HEK293 (cell line): ENCODE data around the gene ATXN10.

Experiments used
- CTCF ChIA-PET: fragments of 350-600 bp; formaldehyde crosslinking; extraction: SDS; loops from one replicate; lab custom pipeline; 2021; ENCODE audit warnings: antibody characterized with exemption; lab: Yijun Ruan, JAX
- POLR2A ChIA-PET: fragments of 300-600 bp; formaldehyde crosslinking; extraction: SDS; loops from one replicate; lab custom pipeline; 2020; ENCODE audit warnings: antibody characterized with exemption, inconsistent platforms; lab: Yijun Ruan, JAX
- H3K27ac ChIP-seq: fragments of 200-500 bp; sonication (Bioruptor generic); 2 replicates; pipeline ENCODE4 v1.5.1; 2014; ENCODE audit warnings: low read depth, low read length, control low read depth, inconsistent platforms; ENCODE audit errors: extremely low read depth
- H3K36me3 ChIP-seq, 2 experiments: fragments of 200-500 bp in 1 of 2; sonication (Bioruptor generic) in 1 of 2; 1 replicate in 1 of 2; 2 replicates in 1 of 2; pipeline ENCODE4 v1.5.1; 2014 to 2017; ENCODE audit warnings: inconsistent platforms in 2 of 2, low read length in 2 of 2; ENCODE audit not compliant: control insufficient read depth in 2 of 2, insufficient read depth in 1 of 2
- H3K4me1 ChIP-seq: fragments of 200-500 bp; sonication (Bioruptor generic); 2 replicates; pipeline ENCODE4 v1.5.1; 2014; ENCODE audit warnings: mild to moderate bottlenecking, low read length, inconsistent platforms; ENCODE audit not compliant: control insufficient read depth, insufficient read depth
- H3K4me3 ChIP-seq: 2 replicates; pipeline ENCODE4 v1.5.1; 2011; ENCODE audit warnings: low read depth, mild to moderate bottlenecking, control low read depth, low read length, moderate library complexity
- H3K9me3 ChIP-seq: fragments of 200-500 bp; sonication (Bioruptor generic); 2 replicates; pipeline ENCODE4 v1.5.1; 2014; ENCODE audit warnings: low read depth, low read length, inconsistent platforms; ENCODE audit not compliant: control insufficient read depth, insufficient read depth
- GLIS2 ChIP-seq: fragments of 450-650 bp; formaldehyde crosslinking; IDR thresholded peaks from 2 replicates; pipeline ENCODE4 v1.5.1; 2016; ENCODE audit warnings: missing biosample characterization, missing genetic modification characterization
- HOXD13 ChIP-seq: sonication (generic); formaldehyde crosslinking; IDR thresholded peaks from 2 replicates; pipeline ENCODE4 v1.8.0; 2022; ENCODE audit warnings: missing genetic modification reagents, borderline replicate concordance
- KLF7 ChIP-seq: fragments of 450-650 bp; formaldehyde crosslinking; IDR thresholded peaks from 2 replicates; pipeline ENCODE4 v1.5.1; 2016; ENCODE audit warnings: missing biosample characterization, missing genetic modification characterization, borderline replicate concordance
- KLF8 ChIP-seq: fragments of 450-650 bp; formaldehyde crosslinking; IDR thresholded peaks from 2 replicates; pipeline ENCODE4 v1.5.1; 2016; ENCODE audit warnings: missing biosample characterization, missing genetic modification characterization
- PRDM1 ChIP-seq: fragments of 450-650 bp; formaldehyde crosslinking; IDR thresholded peaks from 2 replicates; pipeline ENCODE4; 2016; ENCODE audit warnings: missing biosample characterization, missing genetic modification characterization
- TRIM28 ChIP-seq: IDR thresholded peaks from 2 replicates; pipeline ENCODE4 v1.6.1; 2011; ENCODE audit warnings: low read length, control low read depth, borderline replicate concordance
- WT1 ChIP-seq: fragments of 450-650 bp; formaldehyde crosslinking; IDR thresholded peaks from 2 replicates; pipeline ENCODE4 v1.5.1; 2016; ENCODE audit warnings: missing biosample characterization, missing genetic modification characterization
- ZFP41 ChIP-seq: fragments of 450-650 bp; formaldehyde crosslinking; IDR thresholded peaks from 2 replicates; pipeline ENCODE4 v1.5.1; 2016; ENCODE audit warnings: missing biosample characterization, missing genetic modification characterization, borderline replicate concordance
- ZNF157 ChIP-seq: fragments of 450-650 bp; formaldehyde crosslinking; IDR thresholded peaks from 2 replicates; pipeline ENCODE4 v1.5.1; 2016; ENCODE audit warnings: missing biosample characterization, missing genetic modification characterization
- ZNF174 ChIP-seq: fragments of 450-650 bp; formaldehyde crosslinking; IDR thresholded peaks from 2 replicates; pipeline ENCODE4 v1.5.0; 2017; ENCODE audit warnings: missing biosample characterization, mild to moderate bottlenecking, missing genetic modification characterization
- ZNF24 ChIP-seq: fragments of 450-650 bp; formaldehyde crosslinking; IDR thresholded peaks from 2 replicates; pipeline ENCODE4 v1.5.1; 2016; ENCODE audit warnings: missing biosample characterization, missing genetic modification characterization
- ZNF302 ChIP-seq: fragments of 450-650 bp; formaldehyde crosslinking; IDR thresholded peaks from 2 replicates; pipeline ENCODE4 v1.5.1; 2016; ENCODE audit warnings: missing biosample characterization, missing genetic modification characterization, low read depth
- ZNF362 ChIP-seq: fragments of 450-650 bp; formaldehyde crosslinking; IDR thresholded peaks from 2 replicates; pipeline ENCODE4 v1.5.1; 2016; ENCODE audit warnings: missing biosample characterization, missing genetic modification characterization
- ZNF394 ChIP-seq: fragments of 450-650 bp; formaldehyde crosslinking; IDR thresholded peaks from 2 replicates; pipeline ENCODE4 v1.5.1; 2016; ENCODE audit warnings: missing biosample characterization, missing genetic modification characterization, mild to moderate bottlenecking, moderate library complexity, borderline replicate concordance
- ZNF529 ChIP-seq: fragments of 450-650 bp; formaldehyde crosslinking; IDR thresholded peaks from 2 replicates; pipeline ENCODE4 v1.5.1; 2017; ENCODE audit warnings: missing genetic modification characterization, missing biosample characterization; ENCODE audit not compliant: insufficient replicate concordance
- ZNF626 ChIP-seq: fragments of 450-650 bp; sonication (Bioruptor Pico); formaldehyde crosslinking; IDR thresholded peaks from 2 replicates; pipeline ENCODE4 v1.5.1; 2018; ENCODE audit warnings: missing biosample characterization, missing genetic modification characterization, inconsistent platforms
- ZNF639 ChIP-seq: fragments of 450-650 bp; formaldehyde crosslinking; IDR thresholded peaks from 2 replicates; pipeline ENCODE4 v1.5.1; 2016; ENCODE audit warnings: missing biosample characterization, missing genetic modification characterization
- ZNF645 ChIP-seq: fragments of 450-650 bp; formaldehyde crosslinking; IDR thresholded peaks from 2 replicates; pipeline ENCODE4; 2016; ENCODE audit warnings: missing biosample characterization, missing genetic modification characterization
- ZNF704 ChIP-seq: fragments of 450-650 bp; formaldehyde crosslinking; IDR thresholded peaks from 2 replicates; pipeline ENCODE4 v1.5.1; 2016; ENCODE audit warnings: missing biosample characterization, missing genetic modification characterization
- ZNF768 ChIP-seq: fragments of 450-650 bp; formaldehyde crosslinking; IDR thresholded peaks from 2 replicates; pipeline ENCODE4 v1.5.1; 2018; ENCODE audit warnings: missing biosample characterization, mild to moderate bottlenecking, missing genetic modification characterization
- ZSCAN16 ChIP-seq: fragments of 450-650 bp; formaldehyde crosslinking; IDR thresholded peaks from 2 replicates; pipeline ENCODE4 v1.5.1; 2016; ENCODE audit warnings: missing biosample characterization, missing genetic modification characterization

The ATXN10 gene

GRCh38 chr22:45686004-45686403, 14.4 kb downstream of the ATXN10 start:
- Histone ChIP-seq H3K27ac (no peak overlapping the region), H3K4me3 (no peak overlapping the region), H3K36me3 (peaks cover 4 to 15% of the 10 kb centered on the region in 2 experiments; a peak in 2 of 3 replicates), H3K4me1 (peaks cover 37% of the 10 kb centered on the region), H3K9me3 (no peaks in the 10 kb centered on the region)
- ChIA-PET POLR2A (no interaction called here), CTCF (interaction anchor here (0.5 to 1.4 kb wide), 6 partner anchors 10 to 381 kb away, joined by 3 to 4 read pairs (median 3); no protein-coding TSS in a partner anchor)
- TF ChIP-seq PRDM1 (peak; percentile 48; the same call in 1 of the 2 replicates), ZNF362 (tag by site-specific recombination) (no peak), ZNF529 (tag by site-specific recombination) (no peak), ZSCAN16 (tag by site-specific recombination) (0 out of 2 replicates have a peak, but pooled peaks have one; percentile 47), WT1 (no peak), ZNF24 (tag by site-specific recombination) (no peak)

- ChIA-PET POLR2A (no interaction called here), CTCF (interaction anchor here (0.7 to 1.3 kb wide), 2 partner anchors 14 to 109 kb away, joined by 3 read pairs; no protein-coding TSS in a partner anchor)
- Histone ChIP-seq H3K4me3 (no peak overlapping the region), H3K27ac (no peak overlapping the region), H3K4me1 (peaks cover 34% of the 10 kb centered on the region), H3K9me3 (no peaks in the 10 kb centered on the region), H3K36me3 (peaks cover 8 to 20% of the 10 kb centered on the region in 2 experiments; a peak in 2 of 3 replicates)
- TF ChIP-seq HOXD13, result no peak
- no peak for TF ChIP-seq ZNF157 (tag by site-specific recombination)
- no peak for TF ChIP-seq GLIS2 (tag by site-specific recombination)
- no peak for TF ChIP-seq TRIM28
These were observed 15.2 kb downstream of the ATXN10 start for GRCh38 chr22:45686836-45687235.

GRCh38 chr22:45688600-45689080, 17.0 kb downstream of the ATXN10 start:
- POLR2A ChIA-PET, result no interaction called here
- CTCF ChIA-PET, result no interaction called here
- no peak overlapping the region for H3K27ac ChIP-seq

GRCh38 chr22:45689211-45689610, 17.6 kb downstream of the ATXN10 start:
- H3K27ac ChIP-seq, result no peak overlapping the region
- H3K4me3 ChIP-seq, result no peak overlapping the region
- H3K36me3 ChIP-seq, result peaks cover 24 to 43% of the 10 kb centered on the region in 2 experiments
- no peaks in the 10 kb centered on the region for H3K9me3 ChIP-seq
- POLR2A ChIA-PET, result no interaction called here
- CTCF ChIA-PET, result no interaction called here
- TF ChIP-seq ZFP41 (tag by site-specific recombination) (no peak), ZNF639 (no peak), KLF7 (no peak), ZNF302 (tag by site-specific recombination) (no peak), ZNF362 (tag by site-specific recombination) (no peak), ZNF174 (tag by site-specific recombination) (no peak), ZNF768 (no peak), KLF8 (tag by site-specific recombination) (no peak)
- TF ChIP-seq, all 188 proteins: peak for 0
- peaks cover 26% of the 10 kb centered on the region for H3K4me1 ChIP-seq

More at GRCh38 chr22:45688600-45689080, 17.0 kb downstream of the ATXN10 start:
- no peaks in the 10 kb centered on the region for H3K9me3 ChIP-seq
- peaks cover 31% of the 10 kb centered on the region for H3K4me1 ChIP-seq
- H3K4me3 ChIP-seq, result no peak overlapping the region
- peaks cover 20 to 37% of the 10 kb centered on the region in 2 experiments for H3K36me3 ChIP-seq
- TF ChIP-seq ZNF626 (tag by site-specific recombination) (no peak), ZNF394 (tag by site-specific recombination) (no peak), ZNF704 (tag by site-specific recombination) (no peak), ZNF645 (tag by site-specific recombination) (no peak)
